HG03066 (cell line): ENCODE results near the gene SNRPD3.
"Not testable (repeated sequence)": the region's sequence is repeated elsewhere in the genome, so short reads cannot be mapped to it uniquely, and the experiment has no call there.

Source experiments
- ATAC-seq: cut with Tn5 transposase; IDR thresholded peaks from one replicate; pipeline ENCODE4 v1.9.1; 2021; ENCODE audit warnings: low read depth; ENCODE audit not compliant: unreplicated experiment

SNRPD3 gene

GRCh38 chr22:24589518-24590030 lies 33.8 kb downstream of the SNRPD3 start:
- no peak for ATAC-seq

- no peak for ATAC-seq
These were observed 34.9 kb downstream of the SNRPD3 start for GRCh38 chr22:24590596-24591173.

GRCh38 chr22:24591286-24591830 lies 35.6 kb downstream of the SNRPD3 start:
- ATAC-seq, result no peak

DNA sequence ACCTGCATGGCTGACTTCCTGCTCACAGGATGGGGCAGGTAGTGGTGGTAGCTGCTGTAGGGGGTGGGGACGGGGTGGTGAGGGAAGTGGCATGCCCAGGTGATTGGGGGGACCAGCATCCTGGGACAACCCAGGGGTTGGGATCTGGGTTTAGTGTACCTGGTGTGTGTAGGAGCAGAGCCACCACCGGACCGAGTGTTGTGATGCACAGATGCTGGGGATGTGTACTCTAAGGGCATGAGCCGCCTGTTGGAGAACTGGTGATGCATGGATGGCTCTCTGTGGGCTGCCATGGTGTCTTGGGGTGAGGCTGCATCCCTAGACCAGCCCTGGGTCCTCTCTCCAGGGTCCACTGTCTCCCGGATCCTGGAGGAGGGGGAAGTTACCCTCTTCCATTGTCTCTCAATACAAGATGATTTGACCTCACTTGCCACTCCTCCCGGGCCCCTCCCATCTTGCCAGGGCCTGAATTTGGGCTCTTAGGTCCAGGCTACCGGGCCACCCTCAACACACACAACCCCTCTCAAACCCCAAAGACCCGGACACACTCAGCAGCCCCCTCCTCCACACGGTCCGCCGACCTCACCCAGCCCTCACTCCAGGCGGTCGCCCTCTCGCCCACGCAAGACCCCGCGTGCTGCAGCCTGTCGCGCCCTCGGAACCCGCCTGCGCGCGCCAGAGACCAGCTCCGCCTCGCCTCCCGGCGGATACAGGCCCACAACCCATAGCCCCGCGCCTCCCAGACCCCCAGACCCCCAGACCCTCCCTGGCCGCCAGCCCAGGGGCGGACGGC lies 36.5 kb downstream of the SNRPD3 start:
- no peak for ATAC-seq

DNA sequence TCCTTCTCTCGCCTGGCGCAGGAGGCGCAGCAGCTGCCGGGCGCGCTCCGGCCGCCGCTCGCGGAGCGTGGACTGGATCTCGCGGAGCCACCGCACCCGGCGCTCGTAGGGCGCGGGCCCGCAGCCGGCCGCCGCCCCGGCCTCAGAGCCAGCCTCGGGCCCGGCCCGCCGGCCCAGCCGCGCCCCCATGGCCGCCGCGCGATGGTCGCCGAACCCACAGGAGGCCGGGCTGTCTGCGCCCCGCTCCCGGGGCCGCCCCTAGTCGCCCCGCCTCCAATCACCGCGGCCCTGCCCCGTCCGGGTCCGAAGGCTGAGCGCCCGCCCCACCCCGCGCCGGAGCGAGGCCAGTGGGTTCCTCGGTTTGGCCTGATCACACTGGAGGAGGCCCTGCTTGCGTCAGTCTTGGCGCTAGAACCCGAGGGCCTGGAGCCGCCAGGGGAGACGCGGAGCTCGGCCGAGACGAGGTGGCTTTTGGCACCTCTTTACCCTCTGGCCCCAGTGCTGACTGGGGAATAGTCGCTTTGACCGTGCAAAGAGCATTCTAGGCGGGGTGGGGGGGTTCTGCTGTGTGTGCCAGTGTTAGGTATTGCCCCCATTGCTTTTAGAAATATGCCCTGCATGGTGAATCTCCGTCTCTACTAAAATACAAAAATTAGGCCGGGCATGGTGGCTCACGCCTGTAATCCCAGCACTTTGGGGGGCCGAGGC lies 37.2 kb downstream of the SNRPD3 start, which contains the start of gene LRRC75B:
LRRC75B (minus strand) TSS at position 223 of the 708 bp plus-strand sequence; CDS start at position 189, 34 bp downstream.
- ATAC-seq, result peak; percentile 80

GRCh38 chr22:24593559-24593835 lies 37.7 kb downstream of the SNRPD3 start:
- not testable (repeated sequence) for ATAC-seq

DNA sequence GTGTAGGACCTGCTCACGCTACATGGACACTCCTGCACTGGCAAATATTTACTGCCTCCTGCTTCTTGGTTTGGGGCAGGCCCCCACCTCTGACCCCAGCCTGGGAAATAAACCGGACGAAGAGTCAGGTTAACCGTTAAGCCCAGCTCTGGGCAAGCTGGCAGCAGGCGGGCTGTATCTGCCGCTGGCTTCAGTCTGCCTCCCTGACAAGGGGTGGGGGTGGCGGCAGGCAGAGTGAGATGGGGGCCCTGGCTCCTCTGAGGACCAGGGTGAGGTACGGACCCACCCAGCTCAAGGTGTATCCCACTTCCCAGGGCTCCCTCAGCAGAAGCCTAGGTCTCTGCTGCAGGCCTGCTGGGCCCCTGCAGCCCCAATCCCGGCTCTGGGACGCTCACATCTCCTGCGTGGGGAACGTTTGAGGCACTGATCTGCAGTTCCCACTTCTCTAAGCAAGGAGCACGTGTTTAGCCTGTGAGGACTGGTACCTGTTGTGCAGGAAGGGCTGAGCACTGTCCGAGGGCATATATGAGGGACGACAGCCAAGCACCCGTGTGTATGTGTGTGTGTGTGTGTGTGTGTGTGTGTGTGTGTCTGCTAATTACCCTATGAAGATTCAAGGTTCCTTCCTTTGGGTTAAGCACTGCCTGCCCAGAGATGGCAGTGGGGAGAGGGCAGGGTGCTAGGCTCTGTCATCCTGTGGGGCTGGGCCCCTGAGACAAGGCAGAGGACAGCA lies 38.2 kb downstream of the SNRPD3 start:
- ATAC-seq, result no peak

DNA sequence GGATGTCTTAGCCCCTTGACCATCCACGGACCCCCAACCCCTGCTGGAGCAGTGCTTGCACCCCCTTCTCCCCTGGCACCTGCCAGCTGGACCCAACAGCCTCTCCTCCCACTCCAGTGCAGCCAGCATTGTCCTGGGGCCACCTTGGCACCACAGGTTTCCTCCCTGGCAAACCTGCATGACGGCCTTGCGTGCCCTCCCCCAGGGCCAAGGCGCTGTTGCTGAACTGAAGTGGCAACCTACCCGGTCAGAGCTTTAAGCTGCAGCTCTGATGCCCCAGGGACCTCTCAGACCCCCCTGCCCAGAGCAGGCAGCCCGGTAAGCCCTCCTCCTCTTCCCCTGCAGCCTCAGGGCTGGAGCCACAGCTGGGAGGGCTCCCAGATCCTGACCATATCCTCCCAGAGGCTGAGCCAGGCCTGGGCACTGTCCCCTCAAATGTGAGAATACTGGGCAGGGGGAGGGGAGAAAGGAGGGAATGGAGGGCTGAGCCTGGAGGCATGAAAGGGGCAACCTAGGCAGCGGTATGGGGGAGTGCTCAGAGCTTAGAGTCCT lies 38.8 kb downstream of the SNRPD3 start:
- no peak for ATAC-seq

DNA sequence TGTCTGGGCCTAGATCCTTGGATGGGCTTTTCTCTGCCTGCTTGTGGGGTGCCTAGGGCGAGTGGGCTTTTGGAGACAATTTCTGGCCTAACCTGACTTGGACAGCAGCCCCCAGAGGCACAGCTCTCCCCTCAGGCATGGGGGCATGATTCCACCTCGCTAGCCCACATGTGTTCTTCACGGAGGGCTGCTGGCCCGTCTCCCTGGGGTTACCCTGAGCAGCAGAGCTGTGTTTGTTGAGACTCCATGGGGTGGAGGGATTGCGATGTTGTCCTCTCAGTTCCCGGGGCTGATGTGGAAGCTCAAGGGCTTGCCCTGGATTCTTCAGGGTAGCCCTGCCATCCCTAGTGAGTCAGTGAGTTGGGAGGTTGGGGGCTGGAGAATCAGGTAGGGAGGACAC lies 39.4 kb downstream of the SNRPD3 start:
- ATAC-seq, result no peak

DNA sequence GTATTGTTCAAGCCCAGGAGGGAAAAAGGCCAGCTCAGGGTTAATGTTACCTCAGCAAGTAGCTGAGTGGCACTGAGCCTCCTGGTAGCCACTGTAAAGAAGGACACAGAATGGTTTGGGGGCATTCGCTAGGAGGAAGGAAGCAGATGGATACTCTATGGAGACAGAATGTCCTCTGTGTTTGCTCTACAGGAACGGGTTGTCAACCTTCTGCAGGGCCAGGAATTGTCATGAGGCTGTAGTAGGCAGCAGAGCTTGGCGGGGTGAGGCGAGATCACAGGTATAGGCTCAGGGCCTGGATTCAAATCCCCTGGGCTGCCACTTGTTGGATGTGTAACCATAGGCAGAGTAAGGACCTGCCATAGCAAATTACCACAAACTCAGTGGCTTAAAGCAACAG lies 40.1 kb downstream of the SNRPD3 start:
- ATAC-seq, result no peak

DNA sequence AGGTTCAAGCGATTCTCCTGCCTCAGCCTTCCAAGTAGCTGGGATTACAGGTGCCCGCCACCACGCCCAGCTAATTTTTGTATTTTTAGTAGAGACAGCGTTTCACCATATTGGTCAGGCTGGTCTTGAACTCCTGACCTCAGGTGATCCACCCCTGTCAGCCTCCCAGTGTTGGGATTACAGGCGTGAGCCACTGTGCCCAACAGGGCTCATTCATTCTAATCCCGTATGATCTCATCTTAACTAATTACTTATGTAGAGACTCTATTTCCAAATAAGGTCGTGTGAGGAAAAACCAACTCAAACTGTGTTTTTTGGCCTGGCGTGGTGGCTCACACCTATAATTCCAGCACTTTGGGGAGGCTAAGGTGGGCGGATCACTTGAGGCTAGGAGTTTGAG lies 41.3 kb downstream of the SNRPD3 start:
- ATAC-seq, result not testable (repeated sequence)

DNA sequence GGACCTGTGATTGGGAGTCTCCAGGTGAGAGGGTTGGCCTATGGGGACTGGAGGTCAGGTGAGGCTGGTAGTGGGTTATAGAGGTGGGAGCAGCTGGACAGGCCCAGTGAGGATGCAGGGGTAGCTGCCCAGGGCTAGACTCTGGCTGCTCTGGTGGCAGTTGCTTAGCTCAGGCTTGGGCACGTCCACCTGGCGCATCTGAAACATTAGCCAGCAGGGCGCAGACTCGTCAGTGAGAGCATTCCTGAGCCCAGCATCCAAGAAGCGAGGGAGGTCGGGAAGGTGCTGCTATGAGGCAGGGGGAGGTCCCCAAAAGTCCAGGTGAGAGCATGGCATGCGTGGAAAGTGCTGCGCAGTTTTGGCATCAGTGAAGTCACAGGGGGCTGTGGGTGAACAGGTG lies 43.7 kb downstream of the SNRPD3 start:
- ATAC-seq, result no peak

DNA sequence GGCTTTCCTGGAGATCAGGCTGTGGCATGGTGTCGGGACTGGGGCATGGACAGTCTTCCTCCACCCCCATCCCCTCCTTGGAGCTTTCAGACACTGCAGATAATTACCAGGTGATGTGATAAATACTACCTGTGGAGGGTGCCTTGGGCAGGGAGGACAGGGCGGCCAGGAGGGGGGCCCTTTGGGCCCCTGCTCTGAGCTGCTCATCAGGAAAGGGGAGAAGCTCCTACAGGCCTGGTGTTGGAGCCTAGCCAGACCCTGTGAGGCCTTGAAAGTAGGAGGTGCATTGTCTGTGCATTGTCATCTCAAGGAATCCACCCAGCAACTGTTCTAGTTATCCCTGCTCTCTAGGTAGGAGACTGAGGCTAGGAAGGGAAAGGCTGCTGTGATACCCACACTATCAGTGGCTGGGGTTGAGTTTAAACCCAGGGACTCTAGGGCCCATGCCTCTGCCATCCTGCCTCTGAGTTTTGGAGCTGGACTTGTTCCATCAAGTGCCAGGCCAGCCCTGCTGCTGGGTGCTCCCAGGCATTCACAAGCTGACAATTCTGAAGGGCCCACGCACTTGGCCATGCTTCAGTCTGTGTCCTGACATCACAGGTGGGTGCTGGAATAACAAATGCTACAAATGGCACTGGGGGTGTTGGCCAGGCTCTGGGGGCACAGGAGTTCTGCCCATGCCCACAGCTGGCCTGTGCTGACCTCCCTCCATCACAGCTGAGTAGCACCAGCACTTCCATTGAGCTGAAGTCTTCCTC lies 44.3 kb downstream of the SNRPD3 start:
- ATAC-seq, result not testable (repeated sequence)

DNA sequence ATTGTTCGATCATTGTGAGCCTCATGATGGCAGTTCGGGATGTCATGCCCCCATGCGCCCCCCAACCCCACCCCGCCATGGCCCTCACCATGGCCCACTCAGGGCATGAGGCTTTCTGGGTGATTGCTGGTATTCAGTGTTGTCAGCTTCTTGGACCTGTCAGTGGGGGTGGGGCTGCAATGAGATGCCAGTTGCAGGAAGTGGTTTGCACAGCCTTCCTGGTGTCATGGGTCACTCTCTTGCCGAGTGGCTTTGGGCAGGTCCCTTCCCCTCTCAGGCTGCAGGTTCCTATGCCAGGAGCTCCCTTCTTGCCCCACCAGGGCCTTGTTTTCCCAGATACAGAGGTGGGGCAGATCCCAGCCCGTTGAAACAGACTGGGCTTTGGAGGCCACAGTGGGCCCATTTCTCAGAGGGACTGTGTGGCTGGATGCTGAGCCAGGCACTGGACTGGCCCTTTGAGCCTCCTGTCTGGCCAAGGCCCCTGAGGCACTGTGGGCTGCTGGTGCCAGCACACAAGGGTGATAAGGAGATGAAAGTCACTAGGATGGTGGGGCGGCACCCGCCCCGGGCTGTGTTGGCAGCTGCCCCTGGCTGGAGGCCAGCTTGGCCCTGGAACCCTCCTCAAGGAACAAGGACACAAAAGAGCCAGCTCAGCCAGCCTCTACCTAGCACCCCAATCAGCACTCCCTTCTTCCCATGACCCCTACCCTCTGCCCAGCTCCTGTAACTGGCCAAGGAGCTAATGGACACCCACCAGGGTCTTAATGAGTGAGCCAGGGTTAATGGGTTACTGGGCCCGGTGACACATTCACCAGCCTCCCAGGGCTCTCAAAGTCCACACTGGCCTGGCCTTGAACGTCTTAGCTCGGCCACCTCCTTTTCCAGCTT lies 45.7 kb downstream of the SNRPD3 start:
- no peak for ATAC-seq

- not testable (repeated sequence) for ATAC-seq
These were observed 46.4 kb downstream of the SNRPD3 start for GRCh38 chr22:24602105-24602749.

- not testable (repeated sequence) for ATAC-seq
These were observed 47.3 kb downstream of the SNRPD3 start, which contains the start of gene GGT1 for GRCh38 chr22:24602847-24603769. GGT1 (plus strand) TSS chr22:24603193; CDS start chr22:24611082, 7,889 bp downstream.
